ENCODE results near the gene TSPOAP1. TPM values are rescaled to one million over a fixed set of nuclear protein-coding genes. Genes with fewer than 3 reads are reported as not detected.

TSPOAP1 gene
- total and polyA plus RNA-seq, 10 of the 15 experiments (the other 5 are each of a cell fraction or from before 2014, with no cell fraction given) = 0.58 to 16.4 (median 4.2) TPM; not detected in 1

- TF ChIP-seq, protein P1, sequence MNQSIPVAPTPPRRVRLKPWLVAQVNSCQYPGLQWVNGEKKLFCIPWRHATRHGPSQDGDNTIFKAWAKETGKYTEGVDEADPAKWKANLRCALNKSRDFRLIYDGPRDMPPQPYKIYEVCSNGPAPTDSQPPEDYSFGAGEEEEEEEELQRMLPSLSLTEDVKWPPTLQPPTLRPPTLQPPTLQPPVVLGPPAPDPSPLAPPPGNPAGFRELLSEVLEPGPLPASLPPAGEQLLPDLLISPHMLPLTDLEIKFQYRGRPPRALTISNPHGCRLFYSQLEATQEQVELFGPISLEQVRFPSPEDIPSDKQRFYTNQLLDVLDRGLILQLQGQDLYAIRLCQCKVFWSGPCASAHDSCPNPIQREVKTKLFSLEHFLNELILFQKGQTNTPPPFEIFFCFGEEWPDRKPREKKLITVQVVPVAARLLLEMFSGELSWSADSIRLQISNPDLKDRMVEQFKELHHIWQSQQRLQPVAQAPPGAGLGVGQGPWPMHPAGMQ (IDR thresholded peaks at IDR 0.05; ENCODE audit: borderline replicate concordance) = no peak
- TF ChIP-seq RB1 (IDR thresholded peaks at IDR 0.05; ENCODE audit: borderline replicate concordance) (peak; percentile 66; the same call in 1 of the 2 replicates), FOS (IDR thresholded peaks at IDR 0.05; ENCODE audit: borderline replicate concordance, extremely low read depth, insufficient read length) (no peak), CHD1 (IDR thresholded peaks at IDR 0.05; ENCODE audit: low read depth, low read length) (no peak), KDM1A (IDR thresholded peaks at IDR 0.05; ENCODE audit: borderline replicate concordance) (no peak), SP1 (IDR thresholded peaks at IDR 0.05; ENCODE audit: low read depth, low read length) (peak; percentile 46), STAT1 (conservative IDR thresholded peaks at IDR 0.05) (no peak), IKZF2 (IDR thresholded peaks at IDR 0.05) (peak; percentile 56 to 61; a peak in 3 of 4 replicates), CREB1 (IDR thresholded peaks at IDR 0.05; ENCODE audit: low read depth) (no peak), SREBF2 (IDR thresholded peaks at IDR 0.05; ENCODE audit: low read length) (no peak)
- TF ChIP-seq, protein P2, sequence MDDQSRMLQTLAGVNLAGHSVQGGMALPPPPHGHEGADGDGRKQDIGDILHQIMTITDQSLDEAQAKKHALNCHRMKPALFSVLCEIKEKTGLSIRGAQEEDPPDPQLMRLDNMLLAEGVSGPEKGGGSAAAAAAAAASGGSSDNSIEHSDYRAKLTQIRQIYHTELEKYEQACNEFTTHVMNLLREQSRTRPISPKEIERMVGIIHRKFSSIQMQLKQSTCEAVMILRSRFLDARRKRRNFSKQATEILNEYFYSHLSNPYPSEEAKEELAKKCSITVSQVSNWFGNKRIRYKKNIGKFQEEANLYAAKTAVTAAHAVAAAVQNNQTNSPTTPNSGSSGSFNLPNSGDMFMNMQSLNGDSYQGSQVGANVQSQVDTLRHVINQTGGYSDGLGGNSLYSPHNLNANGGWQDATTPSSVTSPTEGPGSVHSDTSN (IDR thresholded peaks at IDR 0.05; ENCODE audit: insufficient replicate concordance, low read depth, low read length) = no peak
- TF ChIP-seq, protein P3, sequence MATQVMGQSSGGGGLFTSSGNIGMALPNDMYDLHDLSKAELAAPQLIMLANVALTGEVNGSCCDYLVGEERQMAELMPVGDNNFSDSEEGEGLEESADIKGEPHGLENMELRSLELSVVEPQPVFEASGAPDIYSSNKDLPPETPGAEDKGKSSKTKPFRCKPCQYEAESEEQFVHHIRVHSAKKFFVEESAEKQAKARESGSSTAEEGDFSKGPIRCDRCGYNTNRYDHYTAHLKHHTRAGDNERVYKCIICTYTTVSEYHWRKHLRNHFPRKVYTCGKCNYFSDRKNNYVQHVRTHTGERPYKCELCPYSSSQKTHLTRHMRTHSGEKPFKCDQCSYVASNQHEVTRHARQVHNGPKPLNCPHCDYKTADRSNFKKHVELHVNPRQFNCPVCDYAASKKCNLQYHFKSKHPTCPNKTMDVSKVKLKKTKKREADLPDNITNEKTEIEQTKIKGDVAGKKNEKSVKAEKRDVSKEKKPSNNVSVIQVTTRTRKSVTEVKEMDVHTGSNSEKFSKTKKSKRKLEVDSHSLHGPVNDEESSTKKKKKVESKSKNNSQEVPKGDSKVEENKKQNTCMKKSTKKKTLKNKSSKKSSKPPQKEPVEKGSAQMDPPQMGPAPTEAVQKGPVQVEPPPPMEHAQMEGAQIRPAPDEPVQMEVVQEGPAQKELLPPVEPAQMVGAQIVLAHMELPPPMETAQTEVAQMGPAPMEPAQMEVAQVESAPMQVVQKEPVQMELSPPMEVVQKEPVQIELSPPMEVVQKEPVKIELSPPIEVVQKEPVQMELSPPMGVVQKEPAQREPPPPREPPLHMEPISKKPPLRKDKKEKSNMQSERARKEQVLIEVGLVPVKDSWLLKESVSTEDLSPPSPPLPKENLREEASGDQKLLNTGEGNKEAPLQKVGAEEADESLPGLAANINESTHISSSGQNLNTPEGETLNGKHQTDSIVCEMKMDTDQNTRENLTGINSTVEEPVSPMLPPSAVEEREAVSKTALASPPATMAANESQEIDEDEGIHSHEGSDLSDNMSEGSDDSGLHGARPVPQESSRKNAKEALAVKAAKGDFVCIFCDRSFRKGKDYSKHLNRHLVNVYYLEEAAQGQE (IDR thresholded peaks at IDR 0.05; ENCODE audit: low read depth, low read length) = no peak
- TF ChIP-seq, protein P4, sequence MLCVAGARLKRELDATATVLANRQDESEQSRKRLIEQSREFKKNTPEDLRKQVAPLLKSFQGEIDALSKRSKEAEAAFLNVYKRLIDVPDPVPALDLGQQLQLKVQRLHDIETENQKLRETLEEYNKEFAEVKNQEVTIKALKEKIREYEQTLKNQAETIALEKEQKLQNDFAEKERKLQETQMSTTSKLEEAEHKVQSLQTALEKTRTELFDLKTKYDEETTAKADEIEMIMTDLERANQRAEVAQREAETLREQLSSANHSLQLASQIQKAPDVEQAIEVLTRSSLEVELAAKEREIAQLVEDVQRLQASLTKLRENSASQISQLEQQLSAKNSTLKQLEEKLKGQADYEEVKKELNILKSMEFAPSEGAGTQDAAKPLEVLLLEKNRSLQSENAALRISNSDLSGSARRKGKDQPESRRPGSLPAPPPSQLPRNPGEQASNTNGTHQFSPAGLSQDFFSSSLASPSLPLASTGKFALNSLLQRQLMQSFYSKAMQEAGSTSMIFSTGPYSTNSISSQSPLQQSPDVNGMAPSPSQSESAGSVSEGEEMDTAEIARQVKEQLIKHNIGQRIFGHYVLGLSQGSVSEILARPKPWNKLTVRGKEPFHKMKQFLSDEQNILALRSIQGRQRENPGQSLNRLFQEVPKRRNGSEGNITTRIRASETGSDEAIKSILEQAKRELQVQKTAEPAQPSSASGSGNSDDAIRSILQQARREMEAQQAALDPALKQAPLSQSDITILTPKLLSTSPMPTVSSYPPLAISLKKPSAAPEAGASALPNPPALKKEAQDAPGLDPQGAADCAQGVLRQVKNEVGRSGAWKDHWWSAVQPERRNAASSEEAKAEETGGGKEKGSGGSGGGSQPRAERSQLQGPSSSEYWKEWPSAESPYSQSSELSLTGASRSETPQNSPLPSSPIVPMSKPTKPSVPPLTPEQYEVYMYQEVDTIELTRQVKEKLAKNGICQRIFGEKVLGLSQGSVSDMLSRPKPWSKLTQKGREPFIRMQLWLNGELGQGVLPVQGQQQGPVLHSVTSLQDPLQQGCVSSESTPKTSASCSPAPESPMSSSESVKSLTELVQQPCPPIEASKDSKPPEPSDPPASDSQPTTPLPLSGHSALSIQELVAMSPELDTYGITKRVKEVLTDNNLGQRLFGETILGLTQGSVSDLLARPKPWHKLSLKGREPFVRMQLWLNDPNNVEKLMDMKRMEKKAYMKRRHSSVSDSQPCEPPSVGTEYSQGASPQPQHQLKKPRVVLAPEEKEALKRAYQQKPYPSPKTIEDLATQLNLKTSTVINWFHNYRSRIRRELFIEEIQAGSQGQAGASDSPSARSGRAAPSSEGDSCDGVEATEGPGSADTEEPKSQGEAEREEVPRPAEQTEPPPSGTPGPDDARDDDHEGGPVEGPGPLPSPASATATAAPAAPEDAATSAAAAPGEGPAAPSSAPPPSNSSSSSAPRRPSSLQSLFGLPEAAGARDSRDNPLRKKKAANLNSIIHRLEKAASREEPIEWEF (IDR thresholded peaks at IDR 0.05; ENCODE audit: insufficient replicate concordance, low read depth, low read length) = no peak
- TF ChIP-seq, protein P5, sequence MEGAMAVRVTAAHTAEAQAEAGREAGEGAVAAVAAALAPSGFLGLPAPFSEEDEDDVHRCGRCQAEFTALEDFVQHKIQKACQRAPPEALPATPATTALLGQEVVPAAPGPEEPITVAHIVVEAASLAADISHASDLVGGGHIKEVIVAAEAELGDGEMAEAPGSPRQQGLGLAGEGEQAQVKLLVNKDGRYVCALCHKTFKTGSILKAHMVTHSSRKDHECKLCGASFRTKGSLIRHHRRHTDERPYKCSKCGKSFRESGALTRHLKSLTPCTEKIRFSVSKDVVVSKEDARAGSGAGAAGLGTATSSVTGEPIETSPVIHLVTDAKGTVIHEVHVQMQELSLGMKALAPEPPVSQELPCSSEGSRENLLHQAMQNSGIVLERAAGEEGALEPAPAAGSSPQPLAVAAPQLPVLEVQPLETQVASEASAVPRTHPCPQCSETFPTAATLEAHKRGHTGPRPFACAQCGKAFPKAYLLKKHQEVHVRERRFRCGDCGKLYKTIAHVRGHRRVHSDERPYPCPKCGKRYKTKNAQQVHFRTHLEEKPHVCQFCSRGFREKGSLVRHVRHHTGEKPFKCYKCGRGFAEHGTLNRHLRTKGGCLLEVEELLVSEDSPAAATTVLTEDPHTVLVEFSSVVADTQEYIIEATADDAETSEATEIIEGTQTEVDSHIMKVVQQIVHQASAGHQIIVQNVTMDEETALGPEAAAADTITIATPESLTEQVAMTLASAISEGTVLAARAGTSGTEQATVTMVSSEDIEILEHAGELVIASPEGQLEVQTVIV (IDR thresholded peaks at IDR 0.05; ENCODE audit: borderline replicate concordance, partially characterized antibody) = no peak
These were observed 4.5 kb upstream of the TSPOAP1 start (continued) for GRCh38 chr17:58332778-58333735.

Data from GM12878 (cell line).